ENCODE results near the gene SLC14A1. TPM values are rescaled to one million over a fixed set of nuclear protein-coding genes. Genes with fewer than 3 reads are reported as not detected.

Gene SLC14A1
- total and polyA plus RNA-seq, 2 experiments from 2014 or later = 0.21 to 0.53 TPM

GRCh38 chr18:45749918-45750689 lies 26.1 kb downstream of the SLC14A1 start:
- DNase-seq (ENCODE audit: low spot score) (no peak), ATAC-seq (no peak)
- Mint-ChIP-seq H3K4me1 (peaks cover 3% of the 10 kb centered on the region; the same call in 1 of the 3 replicates), H3K4me3 (no peak overlapping the region), H3K36me3 (ENCODE audit: low read depth) (peaks cover 15% of the 10 kb centered on the region), H3K27me3 (ENCODE audit: insufficient read depth, low read depth, poor library complexity) (peaks cover 5% of the 10 kb centered on the region), H3K27ac (no peak overlapping the region), H3K9me3 (peaks cover 16% of the 10 kb centered on the region; the same call in 2 of the 3 replicates)
- Histone ChIP-seq H3K36me3 (ENCODE audit: insufficient read depth) (no peaks in the 10 kb centered on the region), H3K27ac (ENCODE audit: low read depth) (no peak overlapping the region), H3K9me2 (ENCODE audit: insufficient read depth) (peaks cover 26% of the 10 kb centered on the region), H2AFZ (0 out of 2 replicates have a peak overlapping the region, but pooled peaks have one; percentile 7), H3K4me3 (no peak overlapping the region), H3K4me1 (ENCODE audit: insufficient read depth) (no peaks in the 10 kb centered on the region), H3F3A (replicated peaks; ENCODE audit: low read depth) (no peaks in the 10 kb centered on the region), H3K4me2 (no peak overlapping the region), H3K27me3 (ENCODE audit: insufficient read depth) (no peaks in the 10 kb centered on the region), H4K20me1 (replicated peaks; ENCODE audit: insufficient read depth) (no peaks in the 10 kb centered on the region), H3K79me2 (replicated peaks; ENCODE audit: insufficient read depth) (no peaks in the 10 kb centered on the region)
- no peak for TF ChIP-seq CREB1 (CRISPR knock-in tag; IDR thresholded peaks at IDR 0.05; ENCODE audit: low read depth)
- TF ChIP-seq REST (IDR thresholded peaks at IDR 0.05; ENCODE audit: unreplicated experiment) = no peak
- no peak for TF ChIP-seq POLR2AphosphoS5 (IDR thresholded peaks at IDR 0.05; ENCODE audit: low read depth)
- TF ChIP-seq ZNF462 (CRISPR knock-in tag; IDR thresholded peaks at IDR 0.05) = no peak
- TF ChIP-seq ETS1 (IDR thresholded peaks at IDR 0.05) = no peak
- no peak for TF ChIP-seq ZNF114 (CRISPR knock-in tag; IDR thresholded peaks at IDR 0.05)
- TF ChIP-seq STAT1 (IDR thresholded peaks at IDR 0.05; ENCODE audit: unreplicated experiment) = no peak

Measured in GM23338 (cell line).